COLO829 (cell line): ENCODE results near the gene WDFY4.

Source experiments
- DNase-seq: peaks from one replicate; pipeline ENCODE4 v3.0.0; 2012; ENCODE audit warnings: low spot score

WDFY4 gene

DNA sequence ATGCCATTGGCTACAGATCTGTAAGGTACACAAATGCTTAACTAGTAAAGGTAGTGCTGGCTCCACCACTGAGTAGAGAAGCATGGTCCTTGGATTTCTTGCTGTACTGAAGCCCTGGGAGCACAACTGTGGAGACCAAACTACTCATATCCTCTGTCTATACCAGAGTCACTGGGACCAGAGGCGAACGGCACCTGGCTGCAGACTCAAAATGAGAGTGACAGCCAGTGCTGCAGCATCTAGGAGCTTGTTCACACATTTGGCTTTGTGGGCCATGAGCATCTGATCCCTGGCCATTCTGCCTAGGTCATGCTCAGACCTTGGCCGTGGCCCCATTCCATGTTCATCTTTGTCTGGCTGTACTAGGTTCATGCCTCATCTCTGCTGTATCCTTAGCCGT, 223.1 kb downstream of the WDFY4 start:
- no peak for DNase-seq

DNA sequence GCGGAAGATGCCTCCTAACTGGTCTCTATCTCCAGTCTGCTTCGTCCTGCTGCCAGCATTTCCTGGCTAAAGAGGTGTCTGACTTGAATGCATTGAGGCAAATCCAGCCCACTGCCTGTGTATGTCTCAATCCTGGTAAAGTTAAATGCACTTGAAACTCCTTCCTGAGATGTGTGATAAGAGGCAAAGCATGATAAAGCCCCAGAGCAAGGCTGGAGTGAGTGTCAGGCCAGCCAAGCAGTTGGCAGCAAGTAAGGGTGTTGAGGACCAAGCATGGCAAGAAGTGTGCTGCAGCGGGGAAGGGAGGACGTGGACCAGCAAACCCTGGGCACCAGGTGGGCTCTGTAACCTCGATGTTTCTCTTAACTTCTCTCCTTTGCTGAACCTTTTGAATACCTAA, 225.9 kb downstream of the WDFY4 start:
- DNase-seq, result no peak

DNA sequence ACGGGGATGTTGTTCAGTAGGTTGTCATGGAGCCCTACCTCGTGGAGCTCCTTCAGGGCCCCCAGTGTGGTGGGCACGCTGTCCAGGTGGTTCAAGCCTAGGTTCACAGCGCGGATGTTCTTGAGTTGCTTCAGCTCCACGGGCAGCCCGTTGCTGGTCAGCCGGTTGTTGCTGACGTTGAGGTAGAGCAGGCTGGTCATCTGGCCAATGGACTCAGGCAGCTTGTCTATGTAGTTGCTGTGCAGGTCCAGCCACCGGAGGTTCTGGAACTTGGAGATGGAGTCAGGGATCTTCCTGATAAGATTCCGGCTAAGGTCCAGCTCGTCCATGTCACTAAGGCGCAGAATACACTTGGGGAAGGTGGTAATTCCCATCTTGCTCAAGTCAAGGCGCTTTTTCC, 229.0 kb downstream of the WDFY4 start:
- DNase-seq, result no peak

DNA sequence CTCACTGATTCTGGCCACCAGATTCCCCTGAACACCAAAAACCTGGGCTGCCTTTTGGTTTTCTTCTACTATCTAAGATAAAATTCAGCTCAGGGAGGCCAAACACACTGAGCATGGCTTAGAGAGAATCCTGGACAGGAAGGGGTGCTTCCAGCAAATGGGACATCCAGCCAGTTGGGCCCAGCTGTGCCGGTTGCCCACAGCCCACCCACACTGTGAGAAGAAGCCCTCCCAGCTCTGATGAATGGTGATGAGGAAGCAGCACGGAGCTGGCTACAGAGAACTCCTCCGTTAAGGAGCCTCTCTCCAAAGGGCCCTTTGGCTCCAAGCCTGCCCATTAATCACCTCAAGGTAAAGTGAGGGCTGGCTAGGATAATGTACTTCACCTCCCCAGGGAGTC, 239.1 kb downstream of the WDFY4 start:
- DNase-seq, result no peak

DNA sequence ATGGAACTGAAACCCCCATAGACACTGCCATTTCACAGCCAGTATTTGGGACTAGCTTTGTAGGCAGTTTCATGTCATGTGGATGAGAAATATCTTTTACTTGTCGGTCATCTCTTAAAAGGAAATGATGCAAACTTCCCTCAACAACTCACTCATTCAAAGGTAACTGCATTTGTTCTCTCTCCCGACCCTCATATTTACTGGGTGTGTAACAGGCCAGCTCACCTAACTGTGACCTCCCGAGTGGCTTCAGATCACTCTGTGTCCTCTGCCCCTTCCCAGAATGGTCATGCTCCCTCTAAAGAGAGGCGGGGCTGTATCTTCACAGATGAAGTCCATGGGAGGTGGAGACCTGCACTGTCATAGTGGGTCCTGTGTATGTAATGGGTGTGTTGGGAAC, 240.3 kb downstream of the WDFY4 start:
- no peak for DNase-seq

DNA sequence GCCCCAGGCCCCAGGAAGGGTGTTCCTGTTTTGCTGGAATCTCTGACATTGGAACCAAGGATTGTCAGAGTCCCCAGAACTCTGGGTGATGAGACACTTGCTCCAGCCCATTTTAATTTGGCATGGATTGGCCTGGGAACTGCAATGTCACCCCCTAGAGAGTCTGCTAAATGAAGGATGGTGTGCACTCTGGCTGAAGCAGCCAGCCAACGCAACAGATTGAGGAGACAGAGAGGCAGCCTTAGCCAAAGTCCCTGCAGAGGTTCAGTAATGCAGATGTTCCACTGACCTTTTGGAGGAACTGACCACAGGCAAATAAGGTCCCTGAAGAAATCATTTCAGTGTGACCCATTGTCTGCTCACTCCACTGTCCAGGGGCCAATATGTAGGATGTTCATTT, 241.6 kb downstream of the WDFY4 start:
- no peak for DNase-seq

DNA sequence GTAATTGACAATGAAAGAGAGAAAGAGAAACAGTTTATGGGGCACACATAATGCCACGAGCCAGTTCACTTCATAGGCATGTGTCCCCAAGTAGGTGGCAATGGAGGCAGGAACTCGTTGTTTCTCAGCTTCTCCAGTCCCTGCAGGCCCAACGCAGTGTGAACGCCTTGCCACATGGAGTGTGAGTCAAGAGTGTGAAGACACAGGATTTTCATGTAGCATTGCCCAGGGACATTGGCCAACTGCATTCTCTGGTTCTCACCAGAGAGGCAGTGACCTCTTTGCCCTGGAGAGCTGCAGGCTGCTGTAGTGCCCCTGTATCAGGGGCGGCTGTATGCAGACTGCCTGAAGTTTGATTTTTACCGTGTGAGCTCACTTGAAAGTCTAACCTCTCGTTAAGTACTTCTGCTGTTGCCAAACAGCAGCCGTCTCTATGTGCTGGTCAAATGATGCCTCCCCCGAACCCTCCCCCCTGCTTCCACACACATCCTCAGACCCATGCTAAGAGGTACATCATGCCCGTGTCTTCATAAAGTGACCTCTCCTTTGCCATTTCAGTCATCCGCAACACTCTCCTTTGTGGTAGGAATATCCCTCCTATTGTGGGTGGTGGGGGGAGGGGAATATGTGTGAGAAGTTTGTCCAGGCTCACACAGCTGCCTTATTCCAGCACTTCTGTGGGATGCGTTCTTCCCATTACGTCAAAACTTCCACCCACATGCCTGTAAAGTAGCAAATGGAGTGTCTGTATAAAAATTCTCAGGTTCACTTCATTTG, 242.3 kb downstream of the WDFY4 start:
- no peak for DNase-seq

DNA sequence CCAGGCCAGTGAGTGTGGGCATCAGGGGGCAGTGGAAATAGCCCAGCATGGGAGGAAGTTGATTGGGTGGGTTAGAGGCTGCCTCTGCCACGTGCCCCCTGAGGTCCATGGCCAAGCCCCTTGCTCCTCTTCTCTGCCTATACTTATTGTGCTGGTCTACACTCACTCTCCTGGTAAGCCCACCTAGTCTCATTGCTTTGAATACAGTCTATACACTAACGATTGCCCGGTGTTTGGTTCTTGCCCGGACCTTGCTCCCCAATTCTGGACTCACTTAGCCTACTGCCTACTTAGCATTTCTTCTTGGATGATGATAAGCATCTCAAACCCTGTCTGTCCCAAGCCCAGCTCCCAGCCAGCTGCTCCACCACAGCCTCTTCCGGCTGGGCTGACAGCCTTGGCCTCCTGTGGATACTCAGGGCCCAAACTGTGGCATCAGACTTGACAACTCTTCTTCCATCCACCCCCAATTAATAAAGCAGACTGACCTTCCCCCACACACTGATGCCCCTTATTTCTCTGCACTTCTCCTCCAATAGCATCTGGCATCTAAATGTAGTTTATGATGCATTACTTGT, 244.8 kb downstream of the WDFY4 start:
- DNase-seq, result no peak

DNA sequence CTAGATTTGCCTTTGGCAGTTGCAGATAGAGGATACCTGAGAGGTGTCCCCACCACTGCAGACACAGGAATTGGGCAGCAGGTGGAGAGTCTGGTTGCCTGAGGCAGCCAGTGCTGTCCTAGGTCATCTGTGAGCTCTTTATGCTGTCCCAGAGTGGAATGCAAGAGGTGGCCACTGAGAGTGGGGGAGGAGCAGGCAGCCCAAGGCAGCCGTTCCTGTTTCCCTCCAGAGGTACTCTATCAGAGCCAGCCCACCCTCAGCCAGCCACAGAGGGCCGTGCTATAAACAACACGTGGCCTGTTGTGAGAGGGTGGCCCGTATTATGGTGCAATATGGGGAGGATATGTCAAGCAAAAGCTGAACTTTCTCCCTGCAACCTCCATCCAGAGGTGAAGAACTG, 246.5 kb downstream of the WDFY4 start:
- no peak for DNase-seq

DNA sequence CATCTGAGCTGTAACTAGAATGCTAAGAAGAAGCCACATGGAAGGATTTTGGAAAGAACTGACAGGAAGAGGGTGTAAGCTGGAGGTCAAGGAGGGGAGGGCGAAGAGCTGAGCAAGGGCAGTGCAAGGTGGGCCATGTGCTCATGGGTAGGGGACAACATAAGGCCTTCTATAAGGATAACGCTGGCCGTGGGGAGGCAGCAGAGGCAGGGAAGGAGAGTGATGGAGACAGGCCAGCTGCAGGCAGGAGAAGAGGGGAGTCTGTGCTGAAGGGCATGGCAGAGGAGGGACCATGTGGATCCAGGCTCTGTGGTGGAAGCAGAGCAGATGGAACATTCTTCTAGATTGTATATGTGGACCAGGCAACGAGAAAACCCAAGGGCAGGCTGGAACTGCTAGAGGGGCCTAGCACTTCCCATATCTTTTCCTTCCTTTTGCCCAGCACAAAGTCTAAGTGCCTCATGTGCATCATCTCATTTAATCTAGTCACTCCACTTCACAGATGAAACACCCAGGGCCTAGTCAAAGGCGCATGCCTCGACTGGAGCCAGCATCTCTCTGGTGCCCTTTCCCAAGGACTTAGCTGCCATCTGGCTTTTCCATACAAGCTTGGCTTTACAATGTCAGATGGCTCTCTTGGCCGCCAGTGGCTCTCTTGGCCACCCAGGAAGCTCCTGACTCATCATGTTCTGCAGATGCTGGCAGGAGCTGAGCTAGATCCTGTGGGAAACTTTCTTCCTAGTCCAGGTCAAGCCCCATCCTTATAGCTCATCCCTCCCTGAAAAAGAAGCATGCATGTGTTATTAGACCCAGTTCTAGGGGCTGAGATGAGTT, 248.4 kb downstream of the WDFY4 start:
- DNase-seq, result no peak

DNA sequence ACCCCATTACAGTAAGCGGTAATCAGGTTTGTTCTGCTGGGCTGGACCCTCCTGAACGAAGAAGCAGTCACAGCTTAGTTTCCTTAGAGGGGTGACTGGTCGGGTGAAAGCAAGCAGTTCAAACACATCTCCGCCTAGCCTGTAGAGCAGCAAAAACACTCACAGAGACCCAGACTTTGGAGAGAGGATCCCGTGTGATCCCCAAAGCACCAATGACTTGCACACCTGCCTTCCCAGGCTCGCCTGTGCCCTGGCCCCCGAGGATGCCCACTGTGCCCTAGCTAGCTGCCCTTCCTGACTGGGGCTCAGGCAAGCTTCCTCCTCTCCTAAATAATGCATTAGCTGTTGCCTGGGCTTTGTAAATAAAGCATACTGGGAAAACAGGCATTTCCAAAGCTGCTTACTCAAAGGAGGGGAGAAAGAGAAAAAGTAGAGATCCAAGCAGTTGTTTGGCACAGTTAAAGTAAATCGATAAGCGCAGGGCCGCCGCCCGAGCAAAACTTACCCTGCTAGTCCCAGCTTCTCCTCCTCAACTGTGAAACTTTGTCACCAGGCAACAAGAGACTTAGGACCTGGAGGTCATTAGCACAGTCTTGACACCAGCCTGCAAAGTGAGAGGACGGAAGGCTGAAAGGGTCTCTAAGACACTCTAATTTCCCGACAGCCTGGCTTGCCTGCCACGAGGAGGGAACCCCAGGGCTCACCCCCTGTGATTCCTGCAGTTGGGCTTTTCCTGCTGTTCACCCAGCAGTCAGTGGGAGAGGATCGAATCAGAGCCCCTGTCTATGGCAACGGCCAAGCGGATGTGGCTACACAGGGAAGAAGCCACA, 250.2 kb downstream of the WDFY4 start:
- no peak for DNase-seq

DNA sequence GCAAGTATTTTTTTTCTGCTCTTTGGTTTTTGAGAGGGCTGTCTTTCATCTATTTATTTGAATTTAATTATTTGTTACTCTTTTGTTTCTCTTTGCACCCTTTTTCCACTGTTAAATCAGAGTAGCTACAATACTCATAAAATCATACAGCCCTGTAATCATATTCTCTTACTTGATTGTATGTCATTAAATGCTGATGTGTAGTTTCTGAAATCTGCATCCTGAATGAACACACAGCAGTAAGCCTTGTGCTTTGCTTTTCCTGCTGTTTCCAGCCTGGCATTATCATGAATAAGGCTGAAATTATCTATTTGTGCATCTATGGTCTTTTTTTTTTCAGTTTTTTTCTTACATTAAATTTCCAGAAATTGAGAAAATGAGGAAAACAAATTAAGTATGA, 250.9 kb downstream of the WDFY4 start:
- DNase-seq, result no peak

DNA sequence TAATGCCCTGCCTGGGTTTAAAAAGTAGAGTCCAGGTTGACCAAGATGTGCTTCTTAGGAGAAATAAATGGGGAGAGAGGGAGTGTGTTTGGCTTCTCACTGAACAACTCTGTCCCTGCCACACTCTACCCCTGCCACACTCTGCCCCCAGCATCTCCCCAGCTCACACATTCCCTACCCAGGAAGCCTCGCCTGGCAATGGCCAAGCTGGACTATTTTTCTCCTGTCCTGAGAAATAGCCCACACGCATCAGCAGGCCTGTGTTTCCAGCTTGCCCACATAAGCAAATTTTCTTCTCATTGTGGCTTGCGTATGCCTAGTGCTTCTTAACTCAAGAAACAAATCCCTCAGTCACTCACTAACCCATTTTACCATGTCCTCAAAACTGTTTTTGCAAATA, 253.1 kb downstream of the WDFY4 start:
- no peak for DNase-seq

DNA sequence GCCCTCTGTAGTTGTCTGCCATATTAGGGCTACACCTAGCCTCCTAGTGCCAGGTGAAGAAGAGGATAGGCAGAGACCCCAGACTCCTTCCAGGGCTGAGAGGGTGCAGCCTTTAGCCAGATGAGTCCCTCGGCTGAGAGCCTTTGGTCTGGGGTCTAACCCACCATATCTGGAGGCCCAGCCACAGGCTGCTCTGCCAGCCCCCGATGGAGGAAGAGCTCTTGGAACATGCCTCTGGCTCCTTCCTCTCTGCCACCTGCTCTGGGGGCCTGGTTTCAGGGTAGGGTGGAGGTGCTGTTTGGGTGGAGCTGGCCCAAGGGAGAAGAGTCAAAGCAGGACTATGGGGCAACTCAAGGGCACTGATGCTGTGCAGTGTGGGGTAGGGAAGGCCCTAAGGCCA, 253.6 kb downstream of the WDFY4 start:
- no peak for DNase-seq

DNA sequence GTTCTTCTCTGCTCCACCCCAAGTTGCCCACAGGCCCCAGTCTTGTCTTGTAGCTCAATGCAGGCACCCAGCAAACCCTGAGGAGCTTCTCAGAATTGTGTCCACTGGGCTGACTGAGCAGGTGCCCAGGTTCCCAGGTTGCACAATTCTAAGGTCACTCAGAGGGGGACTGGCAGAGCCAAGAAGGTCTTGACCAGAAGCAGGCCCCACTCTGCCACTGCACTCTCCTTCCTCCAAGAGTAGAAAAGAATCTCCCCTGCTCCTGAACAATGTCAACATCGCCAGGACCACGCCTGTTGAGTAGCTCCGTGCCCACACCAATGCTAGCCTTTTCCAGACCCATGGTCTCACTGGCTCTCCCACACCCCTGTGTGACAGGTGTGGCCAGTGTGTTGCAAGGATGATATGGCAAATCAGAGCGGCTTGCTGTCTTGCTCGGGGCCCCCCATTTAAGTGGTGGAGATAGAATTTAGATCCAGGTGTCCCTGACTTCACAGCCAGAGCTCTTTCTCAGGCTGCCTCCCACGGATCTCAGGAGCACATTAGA, 254.4 kb downstream of the WDFY4 start:
- no peak for DNase-seq

DNA sequence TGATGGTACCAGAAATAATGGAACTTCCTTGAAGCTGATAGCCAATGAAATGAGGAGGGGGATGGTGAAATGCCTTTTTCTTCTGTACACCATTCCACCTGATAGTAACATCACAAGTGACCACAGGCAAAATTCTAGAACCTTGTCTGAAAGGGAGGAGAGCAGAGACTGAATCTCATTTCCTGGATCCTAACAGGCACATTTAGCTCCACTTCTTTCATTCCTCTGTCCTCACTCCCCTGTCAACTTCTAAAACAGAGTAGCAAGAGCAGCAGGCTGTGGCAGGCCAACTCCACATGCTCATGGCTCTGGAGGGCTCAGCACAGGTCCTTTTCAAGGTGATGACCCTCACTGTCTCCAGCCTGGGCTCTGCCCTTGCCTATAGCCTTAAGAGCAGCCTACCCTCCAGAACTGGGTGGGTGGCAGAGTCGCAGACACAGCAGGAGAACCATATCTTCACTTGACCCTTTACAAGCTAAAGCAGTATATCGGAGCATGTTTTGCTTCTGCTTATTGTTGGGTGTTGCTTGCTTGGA, 255.2 kb downstream of the WDFY4 start, which contains the start of gene LRRC18:
Gene LRRC18, minus strand, starts transcription at position 51 of the 536 bp plus-strand sequence. CDS start 25,685 bp downstream, outside the sequence.
- no peak for DNase-seq

DNA sequence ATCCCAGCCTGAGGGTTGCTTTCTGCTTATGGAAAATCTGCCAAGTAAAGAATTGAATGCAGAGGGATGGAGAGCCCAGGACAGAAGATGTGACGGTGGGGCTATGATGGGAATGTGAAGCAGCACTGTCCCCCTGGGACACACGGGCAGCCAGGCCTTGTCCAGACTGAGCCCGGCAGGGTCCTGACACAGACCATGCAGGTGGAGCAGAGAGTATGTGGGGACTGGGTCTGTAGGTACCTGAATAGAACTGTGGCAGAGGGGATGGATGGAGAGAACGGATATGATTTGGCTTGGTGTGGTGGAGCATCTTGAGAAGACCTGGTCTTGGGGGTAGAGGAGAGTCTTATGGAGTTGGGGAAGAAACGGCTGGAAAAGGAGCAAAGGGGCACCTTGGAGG, 255.7 kb downstream of the WDFY4 start:
- no peak for DNase-seq

DNA sequence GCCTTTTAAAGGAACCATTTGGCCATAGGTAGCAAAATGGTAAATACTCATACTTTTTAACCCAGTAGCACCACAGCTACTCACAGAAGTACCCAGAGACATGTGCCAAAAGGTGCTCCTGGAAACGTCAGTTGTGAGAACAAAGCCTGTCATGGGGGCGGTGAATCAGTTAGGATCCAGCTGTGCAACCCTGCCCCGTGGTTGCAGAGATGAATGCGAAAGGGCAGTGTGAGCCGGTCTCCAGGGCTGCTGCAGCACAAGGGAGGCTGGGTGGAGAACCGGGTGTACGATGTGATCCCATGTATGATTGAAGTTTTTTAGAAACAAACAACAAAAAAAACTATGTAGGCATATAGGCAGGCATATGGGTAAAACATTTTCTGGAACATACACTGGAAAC, 256.3 kb downstream of the WDFY4 start:
- DNase-seq, result no peak

DNA sequence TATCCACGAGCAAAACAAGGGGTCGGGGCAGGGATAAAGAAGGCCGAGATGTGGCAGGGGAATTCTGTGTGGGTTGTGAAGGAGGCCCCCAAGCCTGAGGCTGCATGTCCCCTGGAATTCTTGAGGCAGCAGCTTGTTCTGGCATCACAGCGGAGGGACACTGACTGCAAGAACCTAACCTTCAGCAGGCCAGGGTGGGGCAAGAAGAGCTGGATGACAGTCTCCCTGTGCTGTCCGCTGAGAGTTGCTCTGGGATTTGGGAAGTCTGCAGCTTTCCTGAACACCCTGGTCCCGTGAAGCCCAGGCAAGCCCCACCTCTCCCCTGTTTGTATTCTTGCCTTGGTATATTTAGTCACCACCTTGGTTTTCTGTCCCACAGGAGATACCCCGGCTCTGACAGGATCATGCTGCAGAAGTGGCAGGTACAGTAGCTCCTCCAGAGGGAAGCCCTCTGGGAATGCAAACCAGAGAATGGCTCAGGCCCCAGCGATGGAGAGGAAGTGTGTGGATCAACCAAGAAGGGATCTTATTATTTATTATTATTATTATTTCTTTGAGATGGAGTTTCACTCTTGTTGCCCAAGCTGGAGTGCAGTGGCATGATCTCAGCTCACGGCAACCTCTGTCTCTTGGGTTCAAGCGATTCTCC, 256.9 kb downstream of the WDFY4 start:
- DNase-seq, result no peak

DNA sequence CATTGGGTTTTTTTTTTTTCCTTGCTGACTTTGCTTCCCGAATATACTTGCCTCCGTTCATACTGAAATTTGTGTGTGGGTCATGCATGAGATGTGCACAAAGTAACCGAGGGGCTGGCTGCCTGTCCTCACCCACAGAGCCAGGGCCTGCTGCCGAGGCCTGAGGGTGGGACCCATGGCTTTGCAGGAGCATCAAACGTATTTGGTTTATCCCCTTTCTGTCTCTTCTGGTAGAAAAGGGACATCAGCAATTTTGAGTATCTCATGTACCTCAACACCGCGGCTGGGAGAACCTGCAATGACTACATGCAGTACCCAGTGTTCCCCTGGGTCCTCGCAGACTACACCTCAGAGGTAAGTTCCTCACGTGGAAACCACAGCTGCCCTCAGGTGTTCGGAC, 258.4 kb downstream of the WDFY4 start:
- no peak for DNase-seq

DNA sequence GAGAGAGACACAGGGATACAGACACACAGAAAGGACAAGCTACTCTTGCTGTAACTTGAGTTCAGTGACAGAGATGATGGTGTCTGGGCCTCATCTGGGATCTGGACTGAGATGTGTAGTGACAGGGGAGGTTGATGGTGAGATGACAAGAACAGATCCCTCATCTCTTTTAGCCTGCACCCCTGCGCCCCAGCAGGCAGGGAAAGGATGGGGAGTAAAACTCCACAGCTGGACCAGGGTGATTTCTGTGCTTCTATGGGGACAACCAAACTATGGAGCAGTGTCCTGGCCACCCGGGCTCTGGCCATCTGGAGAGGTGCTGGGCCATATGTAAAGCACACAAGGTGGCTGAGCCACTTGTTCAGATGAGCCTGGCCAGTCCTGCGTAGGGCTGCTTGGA, 259.5 kb downstream of the WDFY4 start:
- no peak for DNase-seq
